Astrocyte (in vitro differentiated cells and primary cell): ENCODE measurements around the gene KCNG3. TPM values are rescaled to one million over a fixed set of nuclear protein-coding genes. Genes with fewer than 3 reads are reported as not detected.

Experiments used
- DNase-seq: peaks from one replicate; pipeline ENCODE4 v3.0.0-alpha.2; 2010; ENCODE audit warnings: low read depth
- FAIRE-seq: peaks from 2 replicates; lab custom pipeline; 2011; peaks lifted over from hg19 to GRCh38; lab: Jason Lieb, UNC
- H2AFZ ChIP-seq: 2 replicates; pipeline ENCODE4 v1.6.0; 2012; ENCODE audit warnings: low read depth, low read length, inconsistent platforms
- H3K27ac ChIP-seq: 2 replicates; pipeline ENCODE4 v1.5.1; 2011; ENCODE audit warnings: low read depth, low read length, inconsistent platforms
- H3K27me3 ChIP-seq: 2 replicates; pipeline ENCODE4 v1.6.0; 2011; ENCODE audit warnings: low read length, inconsistent platforms; ENCODE audit not compliant: insufficient read depth
- H3K36me3 ChIP-seq: 2 replicates; pipeline ENCODE4 v1.5.1; 2011; ENCODE audit warnings: low read length, inconsistent platforms; ENCODE audit not compliant: insufficient read depth
- H3K4me1 ChIP-seq: 2 replicates; pipeline ENCODE4 v1.5.1; 2011; ENCODE audit warnings: low read length, inconsistent platforms; ENCODE audit not compliant: insufficient read depth
- H3K4me2 ChIP-seq: 2 replicates; pipeline ENCODE4 v1.6.0; 2012; ENCODE audit warnings: low read length, inconsistent platforms
- H3K4me3 ChIP-seq: 2 replicates; pipeline ENCODE4 v1.5.1; 2011; ENCODE audit warnings: low read depth, mild to moderate bottlenecking, low read length, inconsistent platforms; ENCODE audit not compliant: insufficient read depth
- H3K79me2 ChIP-seq: 2 replicates; pipeline ENCODE4 v1.6.0; 2012; ENCODE audit warnings: mild to moderate bottlenecking, low read length, inconsistent platforms; ENCODE audit not compliant: insufficient read depth
- H3K9ac ChIP-seq: 2 replicates; pipeline ENCODE4 v1.6.0; 2012; ENCODE audit warnings: mild to moderate bottlenecking, low read length, inconsistent platforms
- H3K9me3 ChIP-seq: 2 replicates; pipeline ENCODE4 v1.5.1; 2012; ENCODE audit warnings: low read depth, mild to moderate bottlenecking, low read length, inconsistent platforms; ENCODE audit not compliant: insufficient read depth
- H4K20me1 ChIP-seq: 2 replicates; pipeline ENCODE4 v1.6.0; 2012; ENCODE audit warnings: low read length, inconsistent platforms; ENCODE audit not compliant: insufficient read depth
- H3K27ac Mint-ChIP-seq: one replicate; pipeline ENCODE4 v1.8.0; 2021; ENCODE audit warnings: mild to moderate bottlenecking, mixed read lengths; ENCODE audit not compliant: unreplicated experiment
- H3K27me3 Mint-ChIP-seq: one replicate; pipeline ENCODE4 v1.8.0; 2021; ENCODE audit warnings: low read depth, mixed read lengths; ENCODE audit not compliant: unreplicated experiment
- H3K36me3 Mint-ChIP-seq: one replicate; pipeline ENCODE4 v1.8.0; 2021; ENCODE audit warnings: low read depth, mixed read lengths; ENCODE audit not compliant: unreplicated experiment
- H3K4me1 Mint-ChIP-seq: one replicate; pipeline ENCODE4 v1.8.0; 2021; ENCODE audit warnings: low read depth, mixed read lengths; ENCODE audit not compliant: unreplicated experiment
- H3K4me3 Mint-ChIP-seq: one replicate; pipeline ENCODE4 v1.8.0; 2021; ENCODE audit warnings: mild to moderate bottlenecking, moderate library complexity, mixed read lengths; ENCODE audit not compliant: unreplicated experiment
- H3K9me3 Mint-ChIP-seq: one replicate; pipeline ENCODE4 v1.8.0; 2021; ENCODE audit warnings: mild to moderate bottlenecking, mixed read lengths; ENCODE audit not compliant: unreplicated experiment
- CTCF ChIP-seq: IDR thresholded peaks from 2 replicates; pipeline ENCODE4 v1.5.1; 2011; ENCODE audit warnings: low read depth, mild to moderate bottlenecking, inconsistent platforms, low read length, moderate library complexity; ENCODE audit not compliant: insufficient read depth
- EZH2 ChIP-seq: IDR thresholded peaks from 2 replicates; pipeline ENCODE4 v1.6.1; 2012; ENCODE audit warnings: mild to moderate bottlenecking, low read length, inconsistent platforms; ENCODE audit not compliant: insufficient read depth
- total RNA-seq: library from RNA; stranded (reverse); gene quantifications from 2 replicates; pipeline ENCODE4 v1.2.1, GENCODE V29; 2021

KCNG3 gene
- total RNA-seq, 1 donor from 2014 or later: 0.20 TPM

GRCh38 chr2:42429352-42429751 is 64.4 kb downstream of the KCNG3 start:
- Histone ChIP-seq H3K27me3 (no peaks in the 10 kb centered on the region), H3K36me3 (no peaks in the 10 kb centered on the region), H4K20me1 (no peaks in the 10 kb centered on the region), H3K4me3 (no peak overlapping the region), H3K4me1 (no peaks in the 10 kb centered on the region), H3K4me2 (no peak overlapping the region), H2AFZ (no peak overlapping the region), H3K9ac (no peak overlapping the region), H3K79me2 (no peaks in the 10 kb centered on the region), H3K9me3 (no peaks in the 10 kb centered on the region), H3K27ac (no peak overlapping the region)
- Mint-ChIP-seq H3K9me3 (no peaks in the 10 kb centered on the region), H3K27me3 (peaks cover 2% of the 10 kb centered on the region), H3K4me3 (no peak overlapping the region), H3K4me1 (no peaks in the 10 kb centered on the region), H3K36me3 (no peaks in the 10 kb centered on the region), H3K27ac (no peak overlapping the region)
- DNase-seq: no peak
- FAIRE-seq: no peak
- TF ChIP-seq EZH2 (no peak), CTCF (no peak)

GRCh38 chr2:42425697-42426096 is 68.1 kb downstream of the KCNG3 start:
- DNase-seq (no peak), FAIRE-seq (no peak)
- Histone ChIP-seq H3K4me1 (peaks cover 12% of the 10 kb centered on the region), H4K20me1 (no peaks in the 10 kb centered on the region), H2AFZ (no peak overlapping the region), H3K27ac (no peak overlapping the region), H3K4me3 (no peak overlapping the region), H3K79me2 (no peaks in the 10 kb centered on the region), H3K27me3 (no peaks in the 10 kb centered on the region), H3K9me3 (no peaks in the 10 kb centered on the region), H3K9ac (no peak overlapping the region), H3K36me3 (no peaks in the 10 kb centered on the region), H3K4me2 (no peak overlapping the region)
- no peak overlapping the region for H3K4me3 Mint-ChIP-seq
- H3K4me1 Mint-ChIP-seq: peaks cover 10% of the 10 kb centered on the region
- H3K36me3 Mint-ChIP-seq: no peaks in the 10 kb centered on the region
- H3K9me3 Mint-ChIP-seq: no peaks in the 10 kb centered on the region
- TF ChIP-seq EZH2 (no peak), CTCF (no peak)
- no peak overlapping the region for H3K27ac Mint-ChIP-seq
- H3K27me3 Mint-ChIP-seq: peaks cover 4% of the 10 kb centered on the region

GRCh38 chr2:42424033-42424432 is 69.7 kb downstream of the KCNG3 start:
- H3K27ac Mint-ChIP-seq: no peak overlapping the region
- no peak for FAIRE-seq
- peaks cover 16% of the 10 kb centered on the region for H3K4me1 Mint-ChIP-seq

More at GRCh38 chr2:42424033-42424432, 69.7 kb downstream of the KCNG3 start:
- Histone ChIP-seq H3K27ac (no peak overlapping the region), H3K79me2 (no peaks in the 10 kb centered on the region), H3K9ac (no peak overlapping the region), H3K4me2 (peak overlapping the region; percentile 67), H4K20me1 (no peaks in the 10 kb centered on the region), H3K4me1 (peaks cover 15% of the 10 kb centered on the region), H3K4me3 (no peak overlapping the region), H2AFZ (no peak overlapping the region), H3K27me3 (no peaks in the 10 kb centered on the region), H3K36me3 (no peaks in the 10 kb centered on the region), H3K9me3 (no peaks in the 10 kb centered on the region)
- H3K27me3 Mint-ChIP-seq: peaks cover 4% of the 10 kb centered on the region
- TF ChIP-seq EZH2: no peak
- no peak for TF ChIP-seq CTCF
- DNase-seq: peak; percentile 83
- H3K9me3 Mint-ChIP-seq: no peaks in the 10 kb centered on the region
- no peak overlapping the region for H3K4me3 Mint-ChIP-seq
- no peaks in the 10 kb centered on the region for H3K36me3 Mint-ChIP-seq
